NT2/D1 (cell line): ENCODE measurements around the gene PLS1.

Experiments used
- SUZ12 ChIP-seq: IDR thresholded peaks from 2 replicates; pipeline ENCODE4 v1.6.1; 2011; ENCODE audit not compliant: insufficient read length, insufficient read depth; ENCODE audit errors: extremely low read depth
- YY1 ChIP-seq: IDR thresholded peaks from 2 replicates; pipeline ENCODE4 v1.6.1; 2011; ENCODE audit not compliant: insufficient read length, insufficient read depth
- ZNF274 ChIP-seq: IDR thresholded peaks from 2 replicates; pipeline ENCODE4 v1.6.1; 2011; ENCODE audit warnings: mild to moderate bottlenecking, low read depth, low read length

DNA sequence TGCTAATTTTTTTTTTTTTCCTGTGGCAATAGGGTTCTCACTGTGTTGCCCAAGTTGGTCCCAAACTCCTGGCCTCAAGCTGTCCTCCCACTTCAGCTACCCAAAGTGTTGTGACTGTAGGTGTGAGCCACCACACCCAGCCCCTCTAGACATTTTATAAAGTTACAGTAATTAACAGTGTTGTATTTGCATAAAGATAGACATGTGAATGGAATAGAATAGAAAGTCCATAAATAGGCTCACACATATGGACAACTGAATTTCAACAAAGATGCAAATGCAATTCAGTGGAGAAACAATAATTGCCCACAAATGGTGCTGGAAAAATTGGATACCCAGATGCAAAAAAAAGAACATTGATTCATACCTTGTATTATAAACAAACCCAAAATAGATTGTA, 39.9 kb downstream of the PLS1 start:
- no peak for TF ChIP-seq SUZ12
- TF ChIP-seq ZNF274, result no peak
- no peak for TF ChIP-seq YY1
